Suppressor macrophage treated with lipopolysaccharide for 1 hour (primary cell): ENCODE measurements around the gene HDHD3.
A peak's percentile ranks its signal among the peaks of the same experiment; 100 is the strongest.
"Not testable (repeated sequence)": the region's sequence is repeated elsewhere in the genome, so short reads cannot be mapped to it uniquely, and the experiment has no call there.

Experiments
- DNase-seq, 3 donors: peaks; one replicate each; pipeline ENCODE4 v3.0.0-alpha.2; 2020 to 2022

The HDHD3 gene

DNA sequence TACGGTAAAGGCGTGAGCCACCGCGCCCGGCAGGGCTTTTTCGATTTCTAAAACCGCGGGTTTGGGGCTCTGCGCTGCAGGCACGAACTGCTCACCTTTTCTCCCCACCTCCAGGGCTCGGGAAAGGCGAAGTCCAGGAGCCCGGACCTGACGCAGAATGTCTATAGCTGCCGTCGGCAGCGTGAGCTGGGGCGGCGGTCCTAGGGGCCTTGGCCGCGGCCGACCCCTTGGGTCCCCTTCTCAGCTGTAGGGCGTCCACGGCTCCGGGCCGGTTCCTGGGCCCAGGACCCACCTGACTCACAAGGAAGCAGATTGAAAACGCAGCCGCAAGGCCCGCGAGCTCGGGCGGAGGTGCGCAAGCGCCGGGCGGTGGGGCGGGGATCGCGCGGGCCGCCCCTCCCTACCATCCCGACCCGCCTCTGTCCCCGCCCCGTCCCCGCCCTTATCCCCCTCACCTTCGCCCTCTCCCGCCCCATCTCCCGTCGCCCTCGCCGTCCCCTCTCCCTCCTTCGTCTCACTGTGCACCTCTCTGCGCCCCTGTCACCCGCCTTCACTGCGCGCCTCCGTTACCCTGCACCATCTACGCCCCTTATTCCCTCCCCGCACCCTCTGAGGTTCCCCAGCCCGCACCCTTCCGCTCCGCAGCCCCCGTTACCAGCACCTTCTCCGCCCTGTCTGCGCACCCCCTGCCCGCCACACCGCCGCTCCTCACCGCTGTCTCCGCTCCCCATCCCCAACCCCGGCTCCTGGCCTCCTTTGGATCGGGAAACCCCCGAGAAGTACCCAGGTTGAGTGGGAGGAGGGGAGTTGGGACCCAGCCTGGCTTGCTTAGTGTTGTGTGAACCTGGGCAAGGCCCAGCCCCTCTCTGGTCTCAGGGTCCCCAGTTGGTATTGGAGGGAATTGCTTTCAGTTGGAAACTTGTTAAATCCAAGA, at the start of gene HDHD3:
Gene HDHD3 (minus strand): TSS at position 353 of the 934 bp plus-strand sequence. CDS start 2,632 bp downstream, outside the sequence.
- DNase-seq, result peak; percentile 72 to 87 (median 75)

- DNase-seq, result no peak
These were observed 48.3 kb upstream of the HDHD3 start for GRCh38 chr9:113425072-113425471.

- DNase-seq, result no peak
These were observed 44.9 kb upstream of the HDHD3 start for GRCh38 chr9:113421726-113422125.

DNA sequence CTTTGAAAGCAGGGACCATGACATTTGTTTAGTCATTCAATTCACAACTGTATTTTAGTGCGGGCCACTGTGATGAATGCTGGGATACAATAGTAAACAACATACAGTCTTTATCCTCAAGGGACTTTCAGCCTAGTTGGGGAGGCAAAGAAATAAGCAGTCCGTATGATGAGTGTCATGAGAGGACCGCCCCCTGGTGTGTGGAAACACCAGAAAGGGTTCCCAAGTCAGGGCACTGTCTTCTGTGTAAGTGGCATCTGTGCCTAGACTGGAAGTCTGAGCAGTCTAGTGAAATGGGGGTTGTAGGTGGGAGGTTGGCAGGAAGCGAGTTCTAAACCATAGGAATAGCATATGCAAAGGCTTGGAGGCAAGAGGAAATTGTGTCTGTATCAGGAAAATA, 40.6 kb upstream of the HDHD3 start:
- DNase-seq, result peak; percentile 28 to 47 (median 34)

- peak; percentile 59 to 69 (median 69) for DNase-seq
These were observed 39.4 kb upstream of the HDHD3 start for GRCh38 chr9:113416149-113416721.

GRCh38 chr9:113410207-113410864, 33.5 kb upstream of the HDHD3 start, which contains the start of the genes C9orf43 and POLE3:
C9orf43 (plus strand) TSS chr9:113410747; CDS start chr9:113413494, 2,747 bp downstream.
POLE3 (minus strand) TSS chr9:113410675; CDS start chr9:113410293, 382 bp downstream.
- peak; percentile 97 to 99 (median 98) for DNase-seq

DNA sequence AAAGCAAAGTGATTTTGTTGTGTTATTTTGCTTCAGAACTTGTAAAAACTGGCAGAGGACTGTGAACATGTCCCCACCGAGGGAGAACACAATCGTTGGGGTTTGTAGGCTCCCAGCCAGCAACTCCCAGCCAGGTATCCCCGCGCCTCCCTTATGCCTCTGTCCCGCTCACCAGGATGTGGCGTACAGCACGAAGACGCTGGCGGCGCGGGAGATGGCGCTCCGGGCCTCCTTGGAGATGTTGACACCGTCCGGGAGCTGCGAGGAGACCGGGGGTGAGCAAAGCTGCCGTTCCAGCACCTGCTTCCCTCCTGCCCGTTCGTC, 33.1 kb upstream of the HDHD3 start:
- no peak for DNase-seq

- DNase-seq, result no peak
These were observed 32.7 kb upstream of the HDHD3 start for GRCh38 chr9:113409481-113409880.

DNA sequence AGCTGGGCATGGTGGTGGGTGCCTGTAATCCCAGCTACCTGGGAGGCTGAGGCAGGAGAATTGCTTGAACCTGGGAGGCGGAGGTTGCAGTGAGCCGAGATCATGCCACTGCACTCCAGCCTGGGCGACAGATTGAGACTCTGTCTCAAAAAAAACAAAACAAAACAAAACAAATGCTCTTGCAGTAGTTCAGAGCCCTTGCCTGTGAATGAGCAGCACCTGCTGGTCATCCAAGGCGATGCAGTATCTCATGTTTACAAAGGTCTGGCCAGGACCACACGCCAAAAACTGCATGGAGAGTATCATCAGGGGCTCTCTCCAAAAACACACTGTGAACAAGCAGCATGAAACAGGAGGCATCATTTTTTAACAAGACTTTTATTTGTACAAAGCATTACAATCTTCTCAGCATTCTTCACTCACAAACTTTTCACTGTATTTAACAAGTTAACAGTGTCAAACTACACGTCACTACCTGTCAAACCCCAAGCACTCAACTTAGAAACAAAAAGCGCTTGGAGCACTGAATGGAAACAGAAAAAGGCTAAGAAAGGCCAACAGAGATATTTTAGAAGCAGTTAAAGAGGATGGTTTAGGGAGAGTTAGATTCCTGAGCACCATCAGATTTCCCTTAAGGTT, 30.2 kb upstream of the HDHD3 start:
- peak; percentile 74 to 76 (median 74) for DNase-seq

DNA sequence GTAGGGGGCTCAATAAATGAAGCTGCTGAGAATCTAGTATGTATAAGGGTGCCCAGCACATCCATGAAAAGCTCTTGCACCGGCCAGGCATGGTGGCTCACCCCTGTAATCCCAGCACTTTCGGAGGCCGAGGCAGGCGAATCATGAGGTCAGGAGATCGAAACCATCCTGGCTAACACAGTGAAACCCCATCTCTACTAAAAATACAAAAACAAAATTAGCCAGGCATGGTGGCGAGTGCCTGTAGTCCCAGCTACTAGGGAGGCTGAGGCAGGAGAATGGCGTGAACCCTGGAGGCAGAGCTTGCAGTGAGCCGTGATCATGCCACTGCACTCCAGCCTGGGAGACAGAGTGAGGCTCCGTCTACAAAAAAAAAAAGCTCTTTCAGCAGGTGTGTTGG, 29.6 kb upstream of the HDHD3 start:
- not testable (repeated sequence) for DNase-seq

- DNase-seq, result peak; percentile 48 to 76 (median 70)
These were observed 26.9 kb upstream of the HDHD3 start for GRCh38 chr9:113403646-113404045.

GRCh38 chr9:113401027-113401792, 24.4 kb upstream of the HDHD3 start, which contains the start of gene ALAD:
ALAD (minus strand) TSS chr9:113401284; CDS start chr9:113393559, 7,725 bp downstream.
- DNase-seq, result peak; percentile 100

- DNase-seq, result no peak
These were observed 22.9 kb upstream of the HDHD3 start for GRCh38 chr9:113399646-113400200.

DNA sequence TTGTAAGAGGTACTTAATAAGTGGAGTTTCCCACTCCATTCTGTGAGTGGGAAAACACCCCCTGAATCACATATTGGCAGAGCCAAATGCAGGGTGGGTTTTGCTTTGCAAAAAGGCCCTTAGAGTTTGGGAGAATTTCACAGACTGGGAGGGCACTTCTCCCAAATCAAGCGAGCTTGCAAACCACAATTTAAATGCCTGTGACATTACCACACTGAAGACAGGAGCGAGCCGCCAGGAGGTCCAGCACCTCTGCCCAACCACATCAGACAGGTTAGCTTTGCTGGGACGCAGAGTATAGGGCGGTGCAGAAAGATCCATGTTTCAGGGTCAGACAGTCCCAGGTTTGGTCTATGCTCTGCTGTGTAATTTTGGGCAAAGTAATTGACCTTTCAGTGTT, 22.0 kb upstream of the HDHD3 start:
- DNase-seq, result no peak

DNA sequence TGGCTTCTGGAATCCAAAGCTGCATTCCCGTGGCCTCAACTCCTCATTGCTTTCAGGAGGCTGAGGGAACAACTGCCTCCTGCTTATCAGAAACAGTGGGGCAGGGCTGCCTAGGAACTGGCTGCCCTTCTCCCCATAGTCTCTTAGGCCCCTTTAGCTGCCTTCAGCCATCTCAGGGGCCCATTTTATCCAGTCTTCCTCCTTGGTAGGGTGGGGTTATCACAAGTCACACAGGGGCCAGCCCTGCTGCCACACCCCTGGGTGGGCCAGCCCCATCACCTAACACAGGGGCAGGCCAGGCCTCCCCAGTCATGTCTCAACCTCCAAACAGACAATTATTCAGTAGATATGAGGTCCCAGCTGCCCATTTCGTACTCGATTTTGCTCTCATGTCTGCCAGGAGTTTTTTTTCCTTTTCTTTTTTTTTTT, 20.4 kb upstream of the HDHD3 start:
- no peak for DNase-seq

DNA sequence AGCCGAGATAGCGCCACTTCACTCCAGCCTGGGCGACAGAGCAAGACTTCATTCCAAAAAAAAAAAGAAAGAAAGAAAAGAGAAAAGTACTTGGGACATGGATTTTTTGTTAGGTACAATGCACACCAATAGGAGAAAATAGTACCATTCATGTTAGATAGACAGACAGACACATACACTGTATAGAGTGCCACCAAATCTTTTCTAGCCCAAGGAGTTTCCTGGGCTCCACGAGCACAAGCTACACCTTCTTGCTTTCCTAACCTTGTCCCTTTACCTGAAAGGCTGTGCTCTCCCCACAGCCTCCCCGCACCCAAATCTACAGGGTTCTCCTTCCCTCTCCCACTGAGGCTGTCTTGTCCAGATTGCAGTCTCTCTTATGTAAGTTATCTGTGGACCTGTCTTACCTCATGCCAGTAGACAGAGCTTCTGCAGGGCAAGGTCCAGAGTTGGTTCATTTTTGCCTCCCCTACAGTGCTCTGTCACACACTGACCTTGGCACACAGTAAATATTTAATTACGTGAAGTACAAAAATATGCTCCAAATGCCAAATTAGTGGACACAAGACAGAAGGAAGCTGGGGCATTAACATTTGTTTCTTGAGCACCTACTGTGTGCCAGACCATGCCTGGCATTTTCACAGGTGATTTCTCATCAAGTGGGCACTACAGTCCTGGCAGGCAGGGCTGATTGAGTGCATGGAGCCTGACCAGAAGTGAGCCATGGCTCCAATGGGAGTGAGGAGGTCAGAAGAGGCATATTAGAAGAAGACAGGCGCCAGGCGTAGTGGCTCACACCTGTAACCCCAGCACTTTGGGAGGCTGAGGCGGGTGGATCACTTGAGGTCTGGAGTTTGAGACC, 18.4 kb upstream of the HDHD3 start:
- DNase-seq, result no peak

DNA sequence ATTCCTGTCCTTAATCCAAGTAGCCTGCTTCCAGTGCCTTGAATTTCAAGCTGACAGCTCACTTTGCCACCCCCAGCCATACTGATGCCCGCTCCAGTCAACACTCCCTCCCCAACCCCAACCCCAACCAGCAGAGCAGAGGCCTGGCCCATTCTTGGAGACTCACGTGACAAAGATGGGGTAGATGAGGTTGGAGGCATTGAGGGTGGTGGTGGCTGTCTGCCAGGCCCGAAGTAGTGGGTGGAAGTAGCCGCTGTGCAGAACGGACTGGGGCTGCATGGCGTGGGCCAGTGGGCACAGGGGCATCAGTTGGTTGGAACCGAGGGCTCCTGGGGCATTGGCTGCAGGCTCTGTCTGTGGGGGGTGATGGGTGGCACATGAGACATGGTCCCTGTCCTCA, 16.5 kb upstream of the HDHD3 start:
- no peak for DNase-seq

DNA sequence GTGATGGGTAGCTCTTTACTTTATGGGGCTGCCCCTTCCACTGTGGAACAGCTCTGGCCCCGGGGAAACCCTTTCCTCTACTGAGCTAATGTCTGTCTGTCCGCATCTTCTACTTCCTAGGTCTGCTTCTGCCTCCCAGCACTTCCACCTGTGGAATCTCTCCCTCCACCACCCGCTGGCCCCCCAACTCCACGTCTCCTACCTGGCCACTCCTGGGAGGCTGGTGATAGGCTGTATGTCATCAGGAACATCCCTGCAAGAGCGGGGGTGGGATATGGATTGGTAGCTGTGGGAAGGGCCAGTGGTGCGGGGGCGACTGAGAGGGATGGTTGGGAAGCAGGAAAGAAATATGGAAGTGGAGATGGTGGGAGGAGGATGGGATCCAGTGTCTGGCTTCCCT, 15.1 kb upstream of the HDHD3 start:
- DNase-seq, result no peak

- DNase-seq, result no peak
These were observed 13.6 kb upstream of the HDHD3 start for GRCh38 chr9:113390192-113390960.

GRCh38 chr9:113389451-113389850, 12.7 kb upstream of the HDHD3 start:
- no peak for DNase-seq
